ENCODE data around the gene PTGES2.

PTGES2 gene

GRCh38 chr9:128121466-128121810, 6.1 kb downstream of the PTGES2 start:
- TF ChIP-seq, protein P1, sequence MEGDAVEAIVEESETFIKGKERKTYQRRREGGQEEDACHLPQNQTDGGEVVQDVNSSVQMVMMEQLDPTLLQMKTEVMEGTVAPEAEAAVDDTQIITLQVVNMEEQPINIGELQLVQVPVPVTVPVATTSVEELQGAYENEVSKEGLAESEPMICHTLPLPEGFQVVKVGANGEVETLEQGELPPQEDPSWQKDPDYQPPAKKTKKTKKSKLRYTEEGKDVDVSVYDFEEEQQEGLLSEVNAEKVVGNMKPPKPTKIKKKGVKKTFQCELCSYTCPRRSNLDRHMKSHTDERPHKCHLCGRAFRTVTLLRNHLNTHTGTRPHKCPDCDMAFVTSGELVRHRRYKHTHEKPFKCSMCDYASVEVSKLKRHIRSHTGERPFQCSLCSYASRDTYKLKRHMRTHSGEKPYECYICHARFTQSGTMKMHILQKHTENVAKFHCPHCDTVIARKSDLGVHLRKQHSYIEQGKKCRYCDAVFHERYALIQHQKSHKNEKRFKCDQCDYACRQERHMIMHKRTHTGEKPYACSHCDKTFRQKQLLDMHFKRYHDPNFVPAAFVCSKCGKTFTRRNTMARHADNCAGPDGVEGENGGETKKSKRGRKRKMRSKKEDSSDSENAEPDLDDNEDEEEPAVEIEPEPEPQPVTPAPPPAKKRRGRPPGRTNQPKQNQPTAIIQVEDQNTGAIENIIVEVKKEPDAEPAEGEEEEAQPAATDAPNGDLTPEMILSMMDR (IDR thresholded peaks at IDR 0.05; ENCODE audit: low read depth, low read length, missing control alignments) = no peak
- no peak overlapping the region for H3K4me3 ChIP-seq (replicated peaks; ENCODE audit: low read depth, low read length)
- no peak for DNase-seq (ENCODE audit: extremely low read depth, low read depth)

DNA sequence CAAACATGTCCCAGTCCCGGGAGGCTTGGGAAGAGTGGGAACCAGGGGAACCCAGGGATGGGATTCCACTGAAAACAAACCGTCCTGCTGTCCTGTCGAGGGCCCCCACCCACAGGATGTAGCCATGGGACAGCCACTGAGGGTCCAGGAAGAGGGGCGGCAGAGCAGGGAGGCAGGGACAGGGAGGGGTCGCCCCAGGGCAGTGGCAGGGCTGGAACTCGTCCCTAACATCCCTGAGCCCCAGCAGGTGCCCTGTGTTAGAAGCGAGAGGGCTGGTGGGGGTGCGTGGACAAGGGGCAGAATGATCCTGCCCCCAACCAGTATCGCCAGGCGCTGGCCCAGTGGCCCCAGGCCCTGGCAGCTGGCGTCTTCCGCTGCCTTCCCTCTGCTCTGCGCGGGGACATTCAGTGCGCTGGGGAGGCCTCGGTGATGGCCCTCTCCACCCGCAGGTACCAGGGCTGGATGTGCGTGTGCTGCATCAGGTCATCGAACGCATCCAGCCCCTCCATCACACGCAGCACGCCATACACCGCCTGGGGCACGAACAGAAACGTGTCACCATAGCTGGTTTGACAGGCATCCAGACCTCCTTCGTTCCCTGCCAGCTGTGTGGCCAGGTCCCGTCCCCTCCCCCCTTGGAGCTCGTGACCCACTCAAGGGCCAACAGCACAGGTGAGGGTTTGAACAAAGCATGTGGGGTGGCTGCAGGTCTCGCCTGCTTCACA, 6.6 kb downstream of the PTGES2 start:
- TF ChIP-seq, protein P1 (IDR thresholded peaks at IDR 0.05; ENCODE audit: low read depth, low read length, missing control alignments) = no peak
- no peak overlapping the region for H3K4me3 ChIP-seq (replicated peaks; ENCODE audit: low read depth, low read length)
- no peak for DNase-seq (ENCODE audit: extremely low read depth, low read depth)

- no peak overlapping the region for H3K4me3 ChIP-seq (replicated peaks; ENCODE audit: low read depth, low read length)
- DNase-seq (ENCODE audit: extremely low read depth, low read depth) = no peak
- TF ChIP-seq, protein P1 (IDR thresholded peaks at IDR 0.05; ENCODE audit: low read depth, low read length, missing control alignments) = no peak
These were observed 7.3 kb downstream of the PTGES2 start for GRCh38 chr9:128120061-128120740.

DNA sequence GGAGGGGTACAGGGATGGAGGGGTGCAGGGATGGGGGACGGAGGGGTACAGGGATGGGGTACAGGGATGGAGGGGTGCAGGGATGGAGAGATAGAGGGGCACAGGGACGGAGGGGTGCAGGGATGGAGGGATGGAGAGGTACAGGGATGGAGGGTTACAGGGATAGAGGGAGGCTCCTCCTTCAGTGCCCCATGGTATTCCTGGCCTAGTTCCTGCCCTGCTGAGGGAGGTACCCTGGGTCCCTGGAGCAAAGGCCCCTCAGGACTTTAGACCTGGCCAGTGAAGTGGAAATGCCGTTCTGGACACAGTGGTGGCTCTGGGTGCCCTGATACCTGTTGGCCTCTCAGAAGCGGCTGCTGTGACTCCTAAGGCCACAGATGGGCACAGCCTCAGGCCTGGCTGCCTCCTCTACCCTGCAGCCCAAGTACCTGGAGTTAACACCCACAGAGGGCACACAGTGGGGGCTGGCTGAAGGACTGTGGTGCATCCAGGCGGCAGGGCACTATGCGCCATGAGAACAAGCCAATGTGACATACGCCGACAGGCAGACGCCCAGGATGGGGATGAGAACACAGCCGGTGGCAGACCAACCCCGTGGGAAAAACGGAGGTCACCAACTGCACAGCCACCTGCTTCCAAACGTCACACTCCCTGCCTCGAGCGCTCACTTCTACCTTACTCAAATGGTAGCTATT, 8.4 kb downstream of the PTGES2 start:
- TF ChIP-seq, protein P1 (IDR thresholded peaks at IDR 0.05; ENCODE audit: low read depth, low read length, missing control alignments) = no peak
- DNase-seq (ENCODE audit: extremely low read depth, low read depth) = no peak
- H3K4me3 ChIP-seq (replicated peaks; ENCODE audit: low read depth, low read length) = no peak overlapping the region

GRCh38 chr9:128118472-128118857, 9.1 kb downstream of the PTGES2 start:
- DNase-seq (ENCODE audit: extremely low read depth, low read depth) = no peak
- TF ChIP-seq, protein P1 (IDR thresholded peaks at IDR 0.05; ENCODE audit: low read depth, low read length, missing control alignments) = no peak
- no peak overlapping the region for H3K4me3 ChIP-seq (replicated peaks; ENCODE audit: low read depth, low read length)

- no peak overlapping the region for H3K4me3 ChIP-seq (replicated peaks; ENCODE audit: low read depth, low read length)
- TF ChIP-seq, protein P1 (IDR thresholded peaks at IDR 0.05; ENCODE audit: low read depth, low read length, missing control alignments) = peak; percentile 100
- DNase-seq (ENCODE audit: extremely low read depth, low read depth) = peak; percentile 69
These were observed 9.7 kb downstream of the PTGES2 start for GRCh38 chr9:128117613-128118471.
